GM12875 (cell line): ENCODE data around the gene HCRTR1.

ENCODE experiments used
- H3K4me3 ChIP-seq: one replicate; pipeline ENCODE4 v1.5.1; 2011; ENCODE audit warnings: low read depth, low read length, control low read depth
- TF ChIP-seq, protein P1 (sequence below): IDR thresholded peaks from 2 replicates; pipeline ENCODE4 v1.5.1; 2011; ENCODE audit warnings: low read depth, mild to moderate bottlenecking, control low read depth, inconsistent platforms, low read length, moderate library complexity, borderline replicate concordance; ENCODE audit not compliant: insufficient read depth

The HCRTR1 gene

DNA sequence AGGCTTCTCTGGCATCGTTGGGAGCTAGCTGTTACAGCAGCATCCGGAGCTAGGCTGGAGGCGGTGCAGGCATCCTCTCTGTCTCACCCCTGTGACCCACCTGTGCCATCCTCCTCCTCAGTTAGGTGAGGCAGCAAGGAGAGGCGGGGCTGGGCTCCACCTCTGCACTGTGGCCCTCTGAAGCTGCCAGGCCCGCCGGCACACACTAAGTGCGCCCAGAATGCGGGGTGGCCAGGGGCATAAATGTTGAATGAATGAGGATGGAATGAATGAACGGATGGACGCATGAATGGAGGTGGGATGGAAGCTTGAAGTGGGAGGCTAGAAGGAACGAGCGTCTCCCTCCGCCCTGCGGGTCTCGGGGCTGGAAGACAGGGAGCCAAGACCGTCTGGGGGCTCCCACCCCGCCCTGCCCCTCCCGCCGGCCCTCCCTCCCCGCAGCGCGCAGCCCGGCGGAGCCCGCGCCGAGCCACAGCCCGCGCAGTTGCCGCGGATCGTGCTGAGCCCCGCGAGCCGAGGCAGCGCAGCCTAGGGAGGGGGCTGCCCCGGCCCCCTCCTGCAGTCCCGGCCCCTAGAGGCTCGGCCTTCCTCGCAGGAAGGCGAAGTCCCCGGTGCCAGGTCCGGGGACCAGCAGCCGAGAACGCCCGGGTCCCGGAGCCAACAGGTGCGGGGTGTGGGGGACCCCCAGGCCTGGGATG is at the start of gene HCRTR1:
Gene HCRTR1 (plus strand): TSS at position 472 of the 698 bp plus-strand sequence. CDS start 1,504 bp downstream, outside the sequence.
- H3K4me3 ChIP-seq, result no peak within 1 kb of the TSS
- TF ChIP-seq, protein P1, sequence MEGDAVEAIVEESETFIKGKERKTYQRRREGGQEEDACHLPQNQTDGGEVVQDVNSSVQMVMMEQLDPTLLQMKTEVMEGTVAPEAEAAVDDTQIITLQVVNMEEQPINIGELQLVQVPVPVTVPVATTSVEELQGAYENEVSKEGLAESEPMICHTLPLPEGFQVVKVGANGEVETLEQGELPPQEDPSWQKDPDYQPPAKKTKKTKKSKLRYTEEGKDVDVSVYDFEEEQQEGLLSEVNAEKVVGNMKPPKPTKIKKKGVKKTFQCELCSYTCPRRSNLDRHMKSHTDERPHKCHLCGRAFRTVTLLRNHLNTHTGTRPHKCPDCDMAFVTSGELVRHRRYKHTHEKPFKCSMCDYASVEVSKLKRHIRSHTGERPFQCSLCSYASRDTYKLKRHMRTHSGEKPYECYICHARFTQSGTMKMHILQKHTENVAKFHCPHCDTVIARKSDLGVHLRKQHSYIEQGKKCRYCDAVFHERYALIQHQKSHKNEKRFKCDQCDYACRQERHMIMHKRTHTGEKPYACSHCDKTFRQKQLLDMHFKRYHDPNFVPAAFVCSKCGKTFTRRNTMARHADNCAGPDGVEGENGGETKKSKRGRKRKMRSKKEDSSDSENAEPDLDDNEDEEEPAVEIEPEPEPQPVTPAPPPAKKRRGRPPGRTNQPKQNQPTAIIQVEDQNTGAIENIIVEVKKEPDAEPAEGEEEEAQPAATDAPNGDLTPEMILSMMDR, result no peak

DNA sequence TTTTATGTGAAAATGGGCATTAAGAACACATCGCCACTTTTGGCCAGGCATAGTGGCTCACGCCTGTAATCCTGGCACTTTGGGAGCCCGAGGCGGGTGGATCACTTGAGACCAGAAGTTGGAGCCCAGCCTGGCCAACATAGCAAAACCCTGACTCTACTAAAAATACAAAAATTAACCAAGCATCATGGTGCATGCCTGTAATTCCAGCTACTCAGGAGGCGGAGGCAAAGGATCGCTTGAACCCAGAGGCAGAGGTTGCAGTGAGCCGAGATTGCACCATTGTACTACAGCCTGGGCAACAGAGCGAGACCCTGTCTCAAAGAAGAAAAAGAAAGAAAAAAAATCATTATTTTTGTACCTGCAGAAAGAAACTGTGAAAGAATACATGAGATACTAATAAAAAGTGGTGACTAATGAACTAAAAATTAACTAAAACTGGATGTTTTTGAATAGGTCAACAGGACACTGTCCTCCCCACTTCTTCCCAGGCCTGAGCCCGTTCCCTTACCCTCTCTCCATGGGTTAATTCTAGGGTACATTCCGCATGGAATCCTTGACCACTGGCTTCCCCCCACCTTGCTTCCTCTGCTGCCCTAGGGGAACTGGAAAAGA is 49.4 kb upstream of the HCRTR1 start:
- H3K4me3 ChIP-seq, result no peak overlapping the region
- TF ChIP-seq, protein P1, result no peak

DNA sequence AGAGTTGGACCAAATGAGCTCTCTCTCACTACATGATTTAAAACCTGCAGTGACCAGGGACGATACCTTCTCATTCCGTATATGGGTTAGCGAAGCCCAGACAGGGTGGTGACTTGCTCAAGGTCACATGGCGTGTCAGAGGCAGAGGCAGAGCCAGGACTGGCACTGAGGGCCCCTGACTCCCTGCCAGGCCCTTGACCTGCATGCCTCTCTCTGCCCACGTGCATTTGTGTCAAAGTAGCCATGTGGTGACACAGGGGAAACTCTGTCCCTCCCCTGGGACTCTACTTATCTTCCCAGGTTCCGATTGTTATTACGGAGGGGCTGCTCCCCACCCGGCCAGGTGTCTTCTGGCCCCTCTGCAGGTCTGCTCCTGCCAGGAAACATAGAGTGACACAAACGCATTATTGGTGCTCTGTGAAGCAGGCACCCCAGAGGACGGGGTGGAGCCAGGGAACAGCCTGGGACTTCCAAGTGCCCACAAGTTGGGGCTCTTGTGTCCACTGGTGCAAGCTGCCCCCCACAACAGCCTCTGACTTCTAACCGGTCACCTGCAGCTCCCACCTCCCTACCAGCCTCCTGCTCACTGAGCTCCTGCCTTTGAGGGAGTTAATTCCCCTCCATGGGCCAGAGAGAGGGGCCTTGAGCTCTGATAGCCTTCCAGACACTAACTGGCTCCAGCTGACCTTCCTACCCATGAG is 48.4 kb upstream of the HCRTR1 start:
- H3K4me3 ChIP-seq, result no peak overlapping the region
- TF ChIP-seq, protein P1, result no peak

DNA sequence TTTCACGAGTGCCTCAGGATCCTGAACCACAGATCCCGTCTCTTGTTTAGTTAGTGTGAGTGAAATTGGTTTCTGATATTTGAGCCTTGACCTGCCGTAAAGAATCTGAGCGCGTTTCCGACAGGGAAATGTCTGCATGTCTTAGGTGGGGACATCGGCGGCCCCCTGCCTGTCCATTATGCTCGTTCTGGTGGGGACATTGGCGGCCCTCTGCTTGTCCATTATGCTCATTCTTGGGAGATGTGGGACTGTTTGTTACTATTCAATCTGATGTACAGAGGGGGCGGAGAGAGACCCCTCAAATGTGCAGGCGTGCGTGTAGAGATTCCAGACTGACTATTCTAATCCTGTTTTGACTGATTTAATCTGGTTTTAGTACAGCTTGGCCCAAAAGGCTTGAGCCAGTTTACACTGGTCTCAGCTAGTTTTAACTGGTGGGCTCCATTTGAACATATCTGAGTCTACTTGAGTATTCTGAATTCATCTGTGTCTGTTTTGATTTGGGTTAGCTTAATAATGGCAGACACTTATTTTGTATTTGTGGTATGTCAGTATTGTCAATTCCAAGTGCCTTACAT is 47.8 kb upstream of the HCRTR1 start:
- TF ChIP-seq, protein P1, result no peak
- no peak overlapping the region for H3K4me3 ChIP-seq

DNA sequence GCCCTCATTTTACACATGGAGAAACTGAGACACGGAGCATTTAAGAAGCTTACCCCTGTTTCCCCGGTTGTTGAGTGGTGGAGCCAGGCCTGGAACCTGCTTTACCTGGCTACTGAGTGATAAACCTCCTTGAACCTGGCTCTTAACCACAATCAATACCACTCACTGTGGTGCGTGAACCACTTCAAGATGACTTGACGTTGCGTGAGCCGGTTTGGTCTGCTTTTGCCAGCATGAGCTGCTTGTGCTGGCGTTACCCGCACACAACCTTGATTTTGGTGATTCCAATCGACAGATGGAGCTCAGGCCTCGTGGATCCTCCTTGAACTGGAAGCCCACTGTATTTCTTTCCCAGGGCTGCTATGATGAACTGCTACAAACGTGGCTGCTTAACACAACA is 47.3 kb upstream of the HCRTR1 start:
- TF ChIP-seq, protein P1, result no peak

DNA sequence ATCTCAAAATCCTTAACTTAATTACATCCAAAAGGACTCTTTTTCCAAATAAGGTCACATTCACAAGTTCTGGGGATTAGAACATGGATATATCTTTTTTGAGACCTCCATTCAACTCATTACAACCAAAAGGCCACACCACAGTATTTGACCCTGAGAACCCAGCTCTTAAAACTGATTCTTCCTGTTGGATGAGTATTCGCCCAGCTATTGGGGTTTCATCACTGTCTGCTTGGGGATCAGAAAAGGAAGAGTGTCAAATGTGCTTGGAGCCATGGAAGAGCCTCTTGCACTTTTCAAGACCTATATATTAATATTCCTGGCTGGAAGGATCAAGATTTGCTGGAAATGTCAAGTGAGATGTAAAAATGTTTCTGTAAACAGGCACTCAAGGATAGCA is 46.6 kb upstream of the HCRTR1 start:
- TF ChIP-seq, protein P1, result no peak

More for the DNA sequence above, 47.3 kb upstream of the HCRTR1 start:
- H3K4me3 ChIP-seq, result no peak overlapping the region

More for the DNA sequence above, 46.6 kb upstream of the HCRTR1 start:
- H3K4me3 ChIP-seq, result no peak overlapping the region
